GM18511 (cell line): ENCODE measurements around the gene HEY2.
A peak's percentile ranks its signal among the peaks of the same experiment; 100 is the strongest.
"Not testable (repeated sequence)": the region's sequence is repeated elsewhere in the genome, so short reads cannot be mapped to it uniquely, and the experiment has no call there.

ENCODE experiments used
- ATAC-seq: cut with Tn5 transposase; IDR thresholded peaks from one replicate; pipeline ENCODE4 v1.9.1; 2021; ENCODE audit warnings: mild to moderate bottlenecking, moderate library complexity; ENCODE audit not compliant: unreplicated experiment

The HEY2 gene

GRCh38 chr6:125766641-125767040 lies 17.2 kb downstream of the HEY2 start:
- ATAC-seq = no peak

GRCh38 chr6:125769147-125769783 lies 19.8 kb downstream of the HEY2 start:
- ATAC-seq = no peak

- ATAC-seq = no peak
Observed at GRCh38 chr6:125773387-125774341, 24.2 kb downstream of the HEY2 start.

GRCh38 chr6:125776107-125776826 lies 26.8 kb downstream of the HEY2 start:
- not testable (repeated sequence) for ATAC-seq

DNA sequence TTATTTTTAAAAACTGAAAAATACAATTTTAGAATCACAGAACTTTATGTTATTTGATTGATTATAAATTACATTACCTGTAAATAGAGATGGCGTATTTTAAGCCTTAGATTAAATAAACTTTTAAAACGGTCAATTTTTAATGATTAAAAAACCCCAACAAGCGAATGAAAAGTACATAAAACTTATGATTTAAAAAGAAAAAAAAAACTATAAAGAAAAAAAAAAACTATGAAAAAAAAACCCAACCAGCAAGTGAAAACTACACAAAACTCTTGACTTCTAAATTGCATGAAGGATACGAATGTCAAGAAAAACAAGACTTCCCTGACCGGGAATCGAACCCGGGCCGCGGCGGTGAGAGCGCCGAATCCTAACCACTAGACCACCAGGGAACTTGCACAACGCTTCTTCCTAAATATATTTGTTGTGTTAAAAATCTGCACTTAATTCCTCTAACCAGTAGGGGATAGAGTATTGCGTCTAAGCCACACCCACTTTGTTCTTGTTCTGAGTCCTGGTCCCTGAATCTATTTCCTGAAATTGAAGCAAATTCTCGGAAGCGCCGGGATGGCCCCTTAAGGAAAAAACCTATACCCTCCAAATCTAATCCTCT lies 30.6 kb downstream of the HEY2 start:
- peak; percentile 81 for ATAC-seq

- ATAC-seq = peak; percentile 82
Observed at GRCh38 chr6:125780540-125781313, 31.3 kb downstream of the HEY2 start.

DNA sequence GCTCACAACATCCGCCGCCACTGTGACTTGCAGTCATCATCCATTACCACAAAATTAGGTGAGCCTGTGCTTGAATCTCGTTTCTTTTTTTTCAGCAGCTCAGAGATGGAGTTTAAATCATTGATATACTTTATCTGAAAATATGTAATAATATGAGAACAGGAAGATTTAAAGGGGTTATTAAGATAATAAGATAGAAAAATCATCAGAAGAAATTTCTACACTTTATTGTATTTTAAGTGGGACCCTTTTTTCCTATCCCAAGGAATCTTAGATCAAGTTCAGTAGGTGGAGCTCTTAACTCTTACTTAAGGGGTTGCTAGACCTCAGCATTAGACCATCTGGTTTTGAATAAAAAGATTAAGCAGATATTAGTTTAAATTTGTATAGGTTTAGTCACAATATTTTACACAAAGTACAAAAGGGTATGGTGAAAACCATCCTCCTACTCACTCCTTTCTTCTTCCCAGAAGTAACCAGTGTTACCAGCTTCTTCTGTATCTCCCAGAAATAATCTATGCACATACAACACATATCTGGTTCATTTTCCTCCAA lies 32.0 kb downstream of the HEY2 start:
- ATAC-seq = peak; percentile 52

DNA sequence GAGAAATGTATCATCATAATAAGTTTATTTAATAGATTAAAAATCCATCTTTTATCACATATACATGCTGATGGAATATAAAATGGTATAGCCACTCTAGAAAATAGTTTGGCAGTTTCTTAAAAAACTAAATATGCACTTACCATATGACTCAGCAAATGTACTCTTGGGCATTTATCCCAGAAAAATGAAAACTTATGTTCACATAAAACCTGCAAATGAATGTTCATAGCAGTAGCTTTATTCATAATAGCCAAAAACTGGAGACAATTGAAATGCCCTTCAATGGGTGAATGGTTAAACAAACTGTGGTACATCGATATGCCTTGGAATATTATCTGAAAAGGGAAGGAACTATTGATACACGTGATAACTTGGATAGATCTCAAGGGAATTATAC lies 34.9 kb downstream of the HEY2 start:
- ATAC-seq = no peak

GRCh38 chr6:125787791-125788190 lies 38.4 kb downstream of the HEY2 start:
- ATAC-seq = no peak

DNA sequence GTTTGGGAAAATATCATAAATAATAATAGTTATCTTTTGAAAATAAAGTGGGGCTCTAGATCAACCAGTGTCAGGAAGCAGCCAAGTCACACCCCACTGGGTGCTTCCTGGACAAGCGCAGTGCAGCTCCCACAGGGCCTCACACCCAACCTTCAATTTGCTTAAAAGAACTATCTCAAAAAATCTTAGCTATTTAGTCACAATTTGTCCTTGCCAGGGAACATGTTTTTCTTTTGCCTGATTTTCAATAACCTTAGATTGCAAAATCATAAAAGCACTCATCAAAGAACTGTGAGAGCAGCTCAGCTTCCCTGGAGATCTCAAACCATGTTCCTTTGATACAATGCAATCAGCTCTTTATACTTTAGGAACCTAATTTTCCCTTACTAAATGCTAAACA lies 39.7 kb downstream of the HEY2 start:
- ATAC-seq = no peak

DNA sequence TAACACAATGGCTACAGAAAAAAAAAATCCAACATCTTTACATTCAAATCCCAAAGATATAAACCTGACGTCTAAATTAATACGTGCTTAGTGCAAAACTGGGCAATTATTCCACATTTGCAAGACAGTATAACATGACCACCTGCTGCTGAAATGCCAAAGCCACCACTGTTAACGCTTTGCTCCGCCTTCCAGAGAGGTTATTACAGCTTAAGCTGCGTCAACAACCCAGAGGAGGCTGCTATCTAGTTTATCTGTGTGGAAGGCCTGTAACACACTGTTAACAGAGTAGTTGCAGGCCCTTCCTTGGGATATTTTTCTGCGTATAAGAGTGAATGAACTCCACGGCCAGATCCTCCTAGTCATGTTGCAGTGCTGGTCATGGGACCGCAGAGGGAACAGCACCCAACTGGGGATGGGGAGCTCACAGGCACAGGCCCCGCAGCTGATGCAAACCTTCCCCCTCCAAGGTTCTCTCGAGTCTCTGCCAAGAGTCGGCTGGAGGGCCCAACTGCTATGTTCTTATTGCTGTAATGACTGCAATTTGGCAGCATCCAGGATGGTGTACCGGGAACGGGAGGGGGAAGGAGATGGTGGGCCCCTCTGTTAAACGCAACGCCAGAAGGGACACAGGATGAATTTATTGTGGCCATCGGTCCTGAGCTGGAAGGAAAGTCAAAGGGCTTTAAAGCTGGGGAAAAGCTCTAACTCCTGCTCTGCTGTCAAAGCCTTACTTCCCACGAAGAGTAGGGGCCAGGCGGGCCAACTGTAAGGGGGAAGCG lies 40.3 kb downstream of the HEY2 start:
- ATAC-seq = peak; percentile 19

DNA sequence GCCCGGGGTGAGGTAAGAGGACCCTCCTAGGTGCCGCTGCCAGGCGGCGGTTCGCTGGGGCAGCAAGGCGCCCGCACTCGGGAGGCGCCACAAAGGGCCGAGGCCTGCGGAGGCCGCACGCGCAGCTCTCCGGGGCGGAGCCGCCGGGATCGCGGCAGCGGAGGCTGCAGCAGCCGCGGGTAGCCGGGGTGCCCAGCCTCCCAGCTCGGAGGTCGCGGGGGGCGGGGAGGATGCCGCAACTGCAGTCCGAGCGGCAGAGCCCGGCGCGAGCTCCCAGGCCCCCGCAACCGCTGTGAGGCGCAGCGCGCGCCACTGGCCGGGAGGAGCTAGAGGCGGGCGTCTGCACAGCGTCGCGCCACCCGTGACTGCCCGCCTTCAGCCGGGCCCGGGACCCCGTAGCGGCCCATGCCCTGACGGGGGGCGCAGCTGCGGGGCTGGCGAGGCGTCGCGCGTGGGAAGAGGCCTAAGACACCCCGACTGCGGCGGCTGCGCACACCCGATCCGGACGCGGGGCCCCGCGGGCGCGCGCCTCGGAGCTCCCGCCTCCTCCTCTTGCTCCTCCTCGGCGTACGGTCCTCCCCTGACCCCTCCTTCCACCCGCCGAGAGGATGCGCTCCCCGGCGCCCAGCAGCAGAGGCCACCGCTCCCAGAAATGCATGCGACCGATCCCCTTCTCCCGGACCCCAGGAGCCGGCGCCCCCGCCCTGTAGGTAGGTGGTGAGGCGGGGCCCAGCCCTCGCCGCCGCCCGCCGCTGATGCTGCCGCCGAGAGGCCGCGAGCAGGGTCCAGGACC lies 41.1 kb downstream of the HEY2 start, which contains the start of gene NCOA7:
NCOA7 (plus strand) TSS at position 603 of the 793 bp plus-strand sequence. CDS start 24,395 bp downstream, outside the sequence.
- ATAC-seq = peak; percentile 72

DNA sequence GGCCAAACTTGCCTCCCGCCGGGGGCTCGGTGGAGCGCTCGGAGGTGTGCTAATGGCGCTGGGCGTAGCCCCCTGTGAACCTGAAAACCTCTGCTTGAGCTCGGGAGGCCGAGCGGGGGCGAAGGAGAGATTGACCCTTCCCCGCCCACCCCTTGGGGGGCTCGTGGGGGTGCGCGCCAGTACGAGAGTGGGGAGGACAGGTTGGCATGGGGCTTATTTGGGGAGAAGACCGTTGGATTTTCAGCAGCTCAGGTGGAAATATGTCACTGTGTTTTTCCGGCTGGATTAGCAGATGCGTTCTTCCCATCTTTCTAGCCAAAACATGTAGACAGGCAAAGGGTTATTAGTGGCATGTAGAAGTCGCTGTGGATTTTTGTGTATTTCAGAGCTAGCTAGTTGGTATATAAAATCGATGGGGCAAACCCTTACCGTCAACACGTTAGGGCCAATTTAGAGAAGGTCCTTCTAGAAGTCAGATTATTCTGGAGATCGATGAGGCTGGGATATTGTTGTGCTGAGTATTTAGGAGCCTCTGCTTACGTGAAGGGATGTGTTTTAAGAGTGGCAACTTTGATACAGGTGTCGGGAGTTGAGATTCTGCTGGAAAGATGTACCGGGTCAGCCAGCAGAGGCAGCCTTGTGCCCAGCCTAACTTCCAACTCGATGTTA lies 41.9 kb downstream of the HEY2 start:
- peak; percentile 43 for ATAC-seq

GRCh38 chr6:125791820-125792165 lies 42.4 kb downstream of the HEY2 start:
- ATAC-seq = no peak

- no peak for ATAC-seq
Observed at GRCh38 chr6:125792172-125792571, 42.7 kb downstream of the HEY2 start.

GRCh38 chr6:125792680-125793079 lies 43.2 kb downstream of the HEY2 start:
- ATAC-seq = no peak

GRCh38 chr6:125793280-125793679 lies 43.8 kb downstream of the HEY2 start:
- ATAC-seq = no peak

- ATAC-seq = peak; percentile 10
Observed at GRCh38 chr6:125793863-125794262, 44.4 kb downstream of the HEY2 start.
